OCI-LY3 (cell line): ENCODE data around the gene TMEM270.

Experiments
- H2AFZ ChIP-seq: fragments of 200-600, 300-600 bp; shearing (Covaris generic); 2 replicates; pipeline ENCODE4 v1.6.0; 2014; ENCODE audit warnings: antibody characterized with exemption, low read depth, low read length
- H3K27ac ChIP-seq: fragments of 200-600, 300-600 bp; sonication (generic); 2 replicates; pipeline ENCODE4 v1.5.1; 2014; ENCODE audit warnings: mild to moderate bottlenecking, low read length, moderate library complexity, mixed read lengths
- H3K27me3 ChIP-seq: fragments of 200-600, 300-600 bp; sonication (generic); 2 replicates; pipeline ENCODE4 v1.6.1; 2014; ENCODE audit warnings: low read depth, low read length, mixed read lengths
- H3K36me3 ChIP-seq: fragments of 200-600, 300-600 bp; sonication (generic); replicated peaks from 2 replicates; pipeline ENCODE3; 2014; ENCODE audit warnings: low read depth, low read length, mixed read lengths
- H3K4me1 ChIP-seq: fragments of 300-600, 200-600 bp; sonication (generic); 2 replicates; pipeline ENCODE4 v1.6.1; 2014; ENCODE audit warnings: low read length, mixed read lengths
- H3K4me2 ChIP-seq: fragments of 200-600, 300-600 bp; sonication (generic); 2 replicates; pipeline ENCODE4 v1.6.1; 2014; ENCODE audit warnings: low read length, mixed read lengths
- H3K4me3 ChIP-seq: fragments of 300-600, 200-600 bp; sonication (generic); 2 replicates; pipeline ENCODE4 v1.5.1; 2014; ENCODE audit warnings: antibody characterized with exemption, mild to moderate bottlenecking, low read length, moderate library complexity
- H3K79me2 ChIP-seq: fragments of 300-600, 200-600 bp; shearing (Covaris generic); 2 replicates; pipeline ENCODE4 v1.6.1; 2014; ENCODE audit warnings: mild to moderate bottlenecking, low read length, mixed read lengths
- H3K9ac ChIP-seq: fragments of 300-600, 200-600 bp; shearing (Covaris generic); 2 replicates; pipeline ENCODE4 v1.6.0; 2014; ENCODE audit warnings: mild to moderate bottlenecking, low read length, moderate library complexity
- H3K9me3 ChIP-seq: fragments of 200-600, 300-600 bp; shearing (Covaris generic); 2 replicates; pipeline ENCODE4 v1.6.1; 2014; ENCODE audit warnings: low read length, mixed read lengths; ENCODE audit not compliant: insufficient read depth
- H4K20me1 ChIP-seq: fragments of 200-600, 300-600 bp; sonication (generic); 2 replicates; pipeline ENCODE4 v1.6.1; 2016; ENCODE audit warnings: low read length, mixed read lengths; ENCODE audit not compliant: insufficient read depth
- CTCF ChIP-seq: fragments of 200-600, 300-600 bp; sonication (generic); IDR thresholded peaks from 2 replicates; pipeline ENCODE4 v1.5.1; 2014; ENCODE audit warnings: antibody characterized with exemption, low read length, low read depth
- EZH2phosphoT487 ChIP-seq: fragments of 200-600 bp; shearing (Covaris generic); IDR thresholded peaks from 2 replicates; pipeline ENCODE4 v1.6.1; 2018; ENCODE audit warnings: antibody characterized with exemption, mixed run types, low read depth

The TMEM270 gene

DNA sequence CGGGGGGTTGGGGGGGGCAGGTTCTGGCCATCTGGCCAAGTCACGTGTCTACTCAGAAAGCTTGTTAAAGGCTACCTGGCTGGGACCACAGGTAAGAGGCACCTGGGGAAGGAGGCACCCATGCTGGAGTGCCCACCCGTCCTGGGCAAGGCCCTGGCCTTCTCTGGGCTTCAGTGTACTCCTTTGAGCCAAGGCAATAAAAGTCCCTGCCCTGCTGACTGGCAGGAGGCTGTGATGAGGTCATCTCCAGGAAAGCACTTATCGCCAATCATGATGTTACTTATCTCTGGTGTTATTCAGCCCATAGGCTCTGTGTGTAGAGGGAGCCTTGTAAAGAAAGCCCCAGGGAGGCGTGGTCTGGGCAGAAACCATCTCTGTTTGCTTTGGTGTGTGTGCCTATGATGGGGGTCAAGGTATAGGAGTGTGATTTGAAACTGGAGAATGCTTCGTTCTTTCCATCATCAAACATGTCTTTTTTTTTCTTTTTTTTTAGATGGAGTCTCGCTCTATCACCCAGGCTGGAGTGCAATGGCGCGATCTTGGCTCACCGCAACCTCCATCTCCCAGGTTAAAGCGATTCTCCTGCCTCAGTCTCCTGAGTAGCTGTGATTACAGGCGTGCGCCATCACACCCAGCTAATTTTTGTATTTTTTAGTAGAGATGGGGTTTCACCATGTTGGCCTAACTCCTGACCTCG lies 32.7 kb upstream of the TMEM270 start:
- H4K20me1 ChIP-seq = no peaks in the 10 kb centered on the region
- H3K4me3 ChIP-seq = no peak overlapping the region
- H3K36me3 ChIP-seq = no peaks in the 10 kb centered on the region
- H3K4me2 ChIP-seq = no peak overlapping the region
- TF ChIP-seq CTCF (no peak), EZH2phosphoT487 (no peak)
- H3K9me3 ChIP-seq = no peaks in the 10 kb centered on the region
- no peaks in the 10 kb centered on the region for H3K79me2 ChIP-seq
- peaks cover 39% of the 10 kb centered on the region for H3K4me1 ChIP-seq
- no peak overlapping the region for H3K27ac ChIP-seq
- H3K27me3 ChIP-seq = no peaks in the 10 kb centered on the region
- H2AFZ ChIP-seq = no peak overlapping the region
- H3K9ac ChIP-seq = no peak overlapping the region

DNA sequence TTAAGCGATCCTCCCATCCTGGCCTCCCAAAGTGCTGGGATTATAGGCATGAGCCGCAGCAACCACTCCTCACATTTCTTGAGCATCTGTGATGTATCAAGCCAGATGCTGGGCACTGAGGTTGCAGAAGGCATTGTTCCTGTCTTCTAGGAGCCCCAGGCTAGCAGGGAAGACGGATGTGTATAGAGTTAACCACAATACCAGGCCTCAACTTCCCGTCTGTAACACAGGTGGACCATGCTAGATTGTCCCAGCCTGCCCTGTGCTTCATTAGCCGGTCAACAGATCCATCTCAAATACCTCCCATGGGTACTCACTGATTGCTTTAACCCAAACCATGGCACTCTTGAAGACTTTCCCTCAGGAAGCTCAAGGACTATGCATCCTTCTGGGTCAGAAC lies 32.0 kb upstream of the TMEM270 start:
- H3K27me3 ChIP-seq = no peaks in the 10 kb centered on the region
- H3K36me3 ChIP-seq = no peaks in the 10 kb centered on the region
- no peak overlapping the region for H3K4me2 ChIP-seq
- H3K4me1 ChIP-seq = peaks cover 42% of the 10 kb centered on the region
- no peak overlapping the region for H2AFZ ChIP-seq
- H3K9ac ChIP-seq = no peak overlapping the region
- no peaks in the 10 kb centered on the region for H3K79me2 ChIP-seq
- TF ChIP-seq EZH2phosphoT487 = no peak
- no peak for TF ChIP-seq CTCF
- no peaks in the 10 kb centered on the region for H4K20me1 ChIP-seq
- no peak overlapping the region for H3K4me3 ChIP-seq
- no peaks in the 10 kb centered on the region for H3K9me3 ChIP-seq
- no peak overlapping the region for H3K27ac ChIP-seq

DNA sequence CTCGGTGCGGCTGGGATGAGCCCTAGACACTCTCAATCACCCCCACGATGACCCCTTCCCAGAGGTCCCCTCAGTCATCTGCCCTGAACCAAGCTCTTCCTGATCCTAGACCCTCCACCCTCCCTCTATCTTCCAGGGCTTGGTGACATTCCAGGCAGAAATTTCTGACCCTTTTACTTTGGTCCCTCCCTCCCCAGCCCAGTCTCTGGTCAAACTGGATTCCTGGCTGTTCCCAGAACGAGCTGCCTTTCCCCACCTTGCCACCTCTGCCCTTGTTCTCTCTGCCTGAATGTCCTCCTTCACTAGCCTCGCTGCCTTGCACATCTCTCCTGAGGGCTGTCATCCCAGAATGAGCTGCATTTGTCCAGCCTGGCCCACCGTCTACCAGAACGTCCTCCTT lies 31.5 kb upstream of the TMEM270 start:
- Histone ChIP-seq H3K4me1 (peaks cover 42% of the 10 kb centered on the region), H3K27ac (no peak overlapping the region), H3K9me3 (no peaks in the 10 kb centered on the region), H3K9ac (no peak overlapping the region), H3K27me3 (no peaks in the 10 kb centered on the region), H3K4me3 (no peak overlapping the region), H3K79me2 (no peaks in the 10 kb centered on the region), H3K4me2 (no peak overlapping the region), H2AFZ (no peak overlapping the region), H3K36me3 (no peaks in the 10 kb centered on the region), H4K20me1 (no peaks in the 10 kb centered on the region)
- TF ChIP-seq CTCF (no peak), EZH2phosphoT487 (no peak)

DNA sequence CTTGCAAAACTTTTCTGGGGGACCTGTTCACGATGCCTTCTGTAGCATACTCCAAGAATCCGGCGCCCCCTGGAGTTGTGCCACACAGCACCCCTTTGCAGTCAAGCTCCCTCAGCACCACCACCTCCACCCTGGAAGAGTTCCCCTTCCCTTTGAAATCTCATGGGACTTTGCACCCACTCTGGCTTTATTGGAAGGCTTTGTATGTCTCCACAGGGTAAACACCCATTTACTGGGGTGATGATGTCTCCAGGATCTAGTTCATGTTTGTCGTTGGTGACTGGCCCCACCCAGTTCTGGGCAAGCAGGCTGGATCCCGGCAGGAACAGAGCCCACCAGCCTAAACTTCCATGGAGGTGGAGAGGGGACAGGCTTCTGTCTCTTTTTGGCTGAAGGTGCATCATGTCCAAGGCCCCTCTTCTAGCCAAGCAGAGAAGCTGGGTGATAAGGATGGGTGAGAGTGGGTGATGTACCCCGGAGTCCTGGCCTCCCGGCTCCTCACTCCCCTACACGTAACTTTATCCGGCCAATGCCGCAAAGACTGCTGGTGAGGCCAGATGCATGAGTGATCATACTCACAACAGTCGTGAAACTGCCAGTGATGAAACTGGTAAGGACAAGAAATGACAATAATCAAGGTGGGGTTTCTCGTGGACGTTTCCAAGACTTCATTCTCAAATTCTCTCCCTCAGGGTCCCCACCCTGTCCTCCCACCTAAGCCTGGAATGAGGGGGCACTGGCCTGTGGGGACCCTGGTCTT lies 30.9 kb upstream of the TMEM270 start:
- Histone ChIP-seq H3K36me3 (no peaks in the 10 kb centered on the region), H3K4me3 (no peak overlapping the region), H3K9me3 (no peaks in the 10 kb centered on the region), H3K9ac (no peak overlapping the region), H3K27ac (no peak overlapping the region), H4K20me1 (no peaks in the 10 kb centered on the region), H3K79me2 (no peaks in the 10 kb centered on the region), H3K27me3 (no peaks in the 10 kb centered on the region), H3K4me1 (peaks cover 42% of the 10 kb centered on the region), H2AFZ (no peak overlapping the region), H3K4me2 (no peak overlapping the region)
- TF ChIP-seq CTCF (no peak), EZH2phosphoT487 (no peak)
